ENCODE results near the gene PPM1H. TPM values are rescaled to one million over a fixed set of nuclear protein-coding genes. Genes with fewer than 3 reads are reported as not detected.

Gene PPM1H
- total RNA-seq, 3 donors from 2014 or later (not counting 1 experiment from before 2014, with no cell fraction given) = 0.18 to 2.1 (median 0.40) TPM

DNA sequence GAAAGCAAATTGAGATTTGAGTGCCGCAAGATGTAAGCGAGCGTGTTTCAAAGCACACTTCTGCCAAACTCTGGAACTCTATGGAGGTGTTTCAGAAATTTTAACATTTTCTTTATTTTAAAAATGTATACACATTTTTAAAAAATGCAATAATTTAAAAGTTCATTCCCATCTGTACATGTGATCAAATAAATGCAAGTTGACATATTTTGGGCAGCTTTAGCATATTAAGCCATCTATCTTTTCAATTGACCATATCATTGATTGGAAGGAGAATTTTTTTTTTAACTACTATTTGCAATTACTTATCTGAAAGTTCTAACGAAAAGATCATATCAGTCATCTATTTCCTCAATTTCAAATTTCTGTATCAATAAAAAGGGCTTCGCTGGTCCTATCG is 101.3 kb downstream of the PPM1H start:
- no peak for ATAC-seq
- no peaks in the 10 kb centered on the region for H3K27me3 ChIP-seq (ENCODE audit: control insufficient read depth, insufficient read depth, low read length)
- no peaks in the 10 kb centered on the region for H3K4me1 Mint-ChIP-seq

DNA sequence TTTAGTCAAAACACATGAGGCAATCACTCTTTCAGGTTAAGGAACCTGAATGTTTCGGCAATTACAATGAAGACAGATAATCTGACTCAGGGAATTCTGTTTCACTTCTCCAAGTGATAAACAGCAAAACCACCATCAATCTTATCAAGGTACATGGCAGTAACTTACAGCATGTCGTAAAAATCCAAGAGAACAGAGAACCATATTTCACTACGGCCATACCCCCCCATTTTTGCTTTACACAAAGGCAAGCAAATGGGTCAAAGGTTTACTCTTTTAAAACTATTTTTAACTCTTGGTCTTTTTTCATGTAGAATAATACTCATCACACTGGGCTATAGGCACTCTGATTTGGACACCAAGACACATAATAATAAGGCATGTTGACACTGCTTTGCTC is 102.4 kb downstream of the PPM1H start:
- no peaks in the 10 kb centered on the region for H3K27me3 ChIP-seq (ENCODE audit: control insufficient read depth, insufficient read depth, low read length)
- no peak overlapping the region for H3K27ac ChIP-seq (ENCODE audit: low read length)
- no peaks in the 10 kb centered on the region for H3K36me3 ChIP-seq (ENCODE audit: control insufficient read depth, insufficient read depth, low read length)
- no peak overlapping the region for H3K4me3 ChIP-seq (ENCODE audit: low read length)
- H3K4me1 ChIP-seq (ENCODE audit: control insufficient read depth, insufficient read depth, low read length) = no peaks in the 10 kb centered on the region
- H3K27me3 Mint-ChIP-seq (ENCODE audit: low read depth in 2 of 2) = peaks cover 0 to 7% of the 10 kb centered on the region in 2 donors
- DNase-seq (no peak), ATAC-seq (no peak)
- H3K4me3 Mint-ChIP-seq = no peak overlapping the region
- no peaks in the 10 kb centered on the region for H3K4me1 Mint-ChIP-seq
- no peak overlapping the region for H3K27ac Mint-ChIP-seq
- H3K9me3 Mint-ChIP-seq = no peaks in the 10 kb centered on the region
- no peak for TF ChIP-seq CTCF (IDR thresholded peaks at IDR 0.05)
- H3K9me3 ChIP-seq (ENCODE audit: control insufficient read depth, insufficient read depth, low read length) = no peaks in the 10 kb centered on the region
- no peaks in the 10 kb centered on the region for H3K36me3 Mint-ChIP-seq
- intact Hi-C loops (cut with micrococcal nuclease) = no loop called here
- 84% methylated on average over 3 of the region's 3 CpGs for whole genome bisulfite sequencing (ENCODE audit: insufficient coverage)

More for the DNA sequence above, 101.3 kb downstream of the PPM1H start:
- H3K9me3 Mint-ChIP-seq = no peaks in the 10 kb centered on the region
- H3K27ac Mint-ChIP-seq = no peak overlapping the region
- 93% methylated on average over 3 of the region's 6 CpGs for WGBS (ENCODE audit: insufficient coverage)
- no peak overlapping the region for H3K27ac ChIP-seq (ENCODE audit: low read length)
- H3K36me3 Mint-ChIP-seq = no peaks in the 10 kb centered on the region
- no peaks in the 10 kb centered on the region for H3K36me3 ChIP-seq (ENCODE audit: control insufficient read depth, insufficient read depth, low read length)
- intact Hi-C loops (cut with micrococcal nuclease) = no loop called here
- TF ChIP-seq CTCF (IDR thresholded peaks at IDR 0.05) = no peak
- H3K4me3 Mint-ChIP-seq = no peak overlapping the region
- DNase-seq = no peak
- H3K4me1 ChIP-seq (ENCODE audit: control insufficient read depth, insufficient read depth, low read length) = no peaks in the 10 kb centered on the region
- peaks cover 0 to 7% of the 10 kb centered on the region in 2 donors for H3K27me3 Mint-ChIP-seq (ENCODE audit: low read depth in 2 of 2)
- no peak overlapping the region for H3K4me3 ChIP-seq (ENCODE audit: low read length)
- no peaks in the 10 kb centered on the region for H3K9me3 ChIP-seq (ENCODE audit: control insufficient read depth, insufficient read depth, low read length)

DNA sequence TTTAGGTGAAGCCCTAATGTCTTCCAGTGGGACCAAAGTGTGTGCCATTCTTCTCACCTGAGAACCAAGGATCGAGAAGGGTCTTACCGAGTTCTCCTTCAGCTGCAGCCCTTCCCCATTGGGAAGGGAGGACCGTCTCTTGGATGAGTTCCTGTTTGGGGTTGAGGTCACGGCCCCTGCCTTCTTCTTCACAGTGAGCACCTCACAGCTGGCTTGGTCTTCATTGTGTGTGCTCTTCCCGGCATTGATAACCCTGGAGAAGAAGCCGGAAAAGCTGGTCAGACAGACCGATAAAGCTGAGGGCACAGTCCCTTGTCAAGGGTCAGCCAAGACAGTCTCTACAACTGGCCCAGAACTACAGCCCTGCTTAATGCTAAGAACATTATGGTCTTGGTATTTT is 102.9 kb downstream of the PPM1H start:
- Histone ChIP-seq H3K4me3 (ENCODE audit: low read length) (no peak overlapping the region), H3K9me3 (ENCODE audit: control insufficient read depth, insufficient read depth, low read length) (no peaks in the 10 kb centered on the region), H3K4me1 (ENCODE audit: control insufficient read depth, insufficient read depth, low read length) (no peaks in the 10 kb centered on the region), H3K36me3 (ENCODE audit: control insufficient read depth, insufficient read depth, low read length) (no peaks in the 10 kb centered on the region), H3K27me3 (ENCODE audit: control insufficient read depth, insufficient read depth, low read length) (no peaks in the 10 kb centered on the region), H3K27ac (ENCODE audit: low read length) (no peak overlapping the region)
- intact Hi-C loops (cut with micrococcal nuclease) = no loop called here
- Mint-ChIP-seq H3K27ac (no peak overlapping the region), H3K36me3 (no peaks in the 10 kb centered on the region), H3K4me1 (no peaks in the 10 kb centered on the region), H3K27me3 (ENCODE audit: low read depth in 2 of 2) (peaks cover 0 to 7% of the 10 kb centered on the region in 2 donors), H3K4me3 (no peak overlapping the region), H3K9me3 (no peaks in the 10 kb centered on the region)
- TF ChIP-seq CTCF (IDR thresholded peaks at IDR 0.05) = no peak
- WGBS (ENCODE audit: insufficient coverage) = 88% methylated on average over 7 of the region's 7 CpGs
- ATAC-seq (no peak), DNase-seq (no peak)

- H3K27ac Mint-ChIP-seq = no peak overlapping the region
- no peaks in the 10 kb centered on the region for H3K9me3 Mint-ChIP-seq
- 86% methylated on average over 1 of the region's 2 CpGs for WGBS (ENCODE audit: insufficient coverage)
- H3K27me3 Mint-ChIP-seq (ENCODE audit: low read depth in 2 of 2) = peaks cover 2 to 9% of the 10 kb centered on the region in 2 donors
- no peaks in the 10 kb centered on the region for H3K9me3 ChIP-seq (ENCODE audit: control insufficient read depth, insufficient read depth, low read length)
- no peaks in the 10 kb centered on the region for H3K4me1 Mint-ChIP-seq
- no peak overlapping the region for H3K4me3 ChIP-seq (ENCODE audit: low read length)
- DNase-seq (no peak), ATAC-seq (no peak)
- no peak overlapping the region for H3K27ac ChIP-seq (ENCODE audit: low read length)
- H3K36me3 ChIP-seq (ENCODE audit: control insufficient read depth, insufficient read depth, low read length) = no peaks in the 10 kb centered on the region
- no peaks in the 10 kb centered on the region for H3K4me1 ChIP-seq (ENCODE audit: control insufficient read depth, insufficient read depth, low read length)
- no peaks in the 10 kb centered on the region for H3K36me3 Mint-ChIP-seq
- intact Hi-C loops (cut with micrococcal nuclease) = no loop called here
- H3K27me3 ChIP-seq (ENCODE audit: control insufficient read depth, insufficient read depth, low read length) = no peaks in the 10 kb centered on the region
- H3K4me3 Mint-ChIP-seq = no peak overlapping the region
- TF ChIP-seq CTCF (IDR thresholded peaks at IDR 0.05) = no peak
Observed at GRCh38 chr12:62827855-62828254, 107.1 kb downstream of the PPM1H start.
